Measurements from ENCODE around the gene PRKCE. TPM values are rescaled to one million over a fixed set of nuclear protein-coding genes. Genes with fewer than 3 reads are reported as not detected.

Gene PRKCE
- total RNA-seq, 4 donors from 2014 or later = 20.0 to 29.7 (median 25.2) TPM

GRCh38 chr2:45726188-45726587, 74.7 kb downstream of the PRKCE start:
- Histone ChIP-seq H3K4me3 (no peak overlapping the region), H3K4me1 (peaks cover 0 to 14% (median 6%) of the 10 kb centered on the region in 4 donors), H3K36me3 (no peaks in the 10 kb centered on the region), H3K27ac (peak overlapping the region in 1 of 4 donors; percentile 50), H3K27me3 (no peaks in the 10 kb centered on the region), H3K9me3 (no peaks in the 10 kb centered on the region)
- DNase-seq = no peak
- TF ChIP-seq CTCF (IDR thresholded peaks at IDR 0.05) = no peak
- no peak for TF ChIP-seq POLR2A (IDR thresholded peaks at IDR 0.05)

GRCh38 chr2:45728458-45728942, 77.0 kb downstream of the PRKCE start:
- H3K4me3 ChIP-seq = no peak overlapping the region
- TF ChIP-seq POLR2A (IDR thresholded peaks at IDR 0.05) (no peak), CTCF (IDR thresholded peaks at IDR 0.05) (no peak)
- H3K9me3 ChIP-seq = no peaks in the 10 kb centered on the region
- no peaks in the 10 kb centered on the region for H3K27me3 ChIP-seq
- H3K36me3 ChIP-seq = no peaks in the 10 kb centered on the region
- DNase-seq = peak in 2 of 3 donors; percentile 65 to 66
- peak overlapping the region in 2 of 4 donors; percentile 77 to 78 for H3K27ac ChIP-seq
- peaks cover 0 to 14% (median 4%) of the 10 kb centered on the region in 4 donors for H3K4me1 ChIP-seq

- H3K27ac ChIP-seq = peak overlapping the region in 2 of 4 donors; percentile 77 to 78
- no peaks in the 10 kb centered on the region for H3K36me3 ChIP-seq
- TF ChIP-seq POLR2A (IDR thresholded peaks at IDR 0.05) (no peak), CTCF (IDR thresholded peaks at IDR 0.05) (peak in 5 of 6 experiments; percentile 27 to 48 (median 34))
- H3K4me1 ChIP-seq = peaks cover 0 to 9% (median 0%) of the 10 kb centered on the region in 4 donors
- peak in 2 of 3 donors; percentile 61 to 73 for DNase-seq
- H3K4me3 ChIP-seq = no peak overlapping the region
- H3K9me3 ChIP-seq = no peaks in the 10 kb centered on the region
- H3K27me3 ChIP-seq = no peaks in the 10 kb centered on the region
Measured at GRCh38 chr2:45729753-45730512, 78.5 kb downstream of the PRKCE start.

- H3K27me3 ChIP-seq = no peaks in the 10 kb centered on the region
- H3K36me3 ChIP-seq = no peaks in the 10 kb centered on the region
- H3K9me3 ChIP-seq = no peaks in the 10 kb centered on the region
- TF ChIP-seq CTCF (IDR thresholded peaks at IDR 0.05) (no peak), POLR2A (IDR thresholded peaks at IDR 0.05) (no peak)
- no peak overlapping the region for H3K4me3 ChIP-seq
- DNase-seq = no peak
- H3K4me1 ChIP-seq = peaks cover 0 to 9% (median 0%) of the 10 kb centered on the region in 4 donors
- no peak overlapping the region for H3K27ac ChIP-seq
Measured at GRCh38 chr2:45731141-45731540, 79.7 kb downstream of the PRKCE start.

- TF ChIP-seq POLR2A (IDR thresholded peaks at IDR 0.05) (no peak), CTCF (IDR thresholded peaks at IDR 0.05) (no peak)
- no peaks in the 10 kb centered on the region for H3K36me3 ChIP-seq
- H3K9me3 ChIP-seq = no peaks in the 10 kb centered on the region
- no peak overlapping the region for H3K4me3 ChIP-seq
- no peaks in the 10 kb centered on the region for H3K27me3 ChIP-seq
- H3K27ac ChIP-seq = no peak overlapping the region
- H3K4me1 ChIP-seq = peaks cover 0 to 9% (median 0%) of the 10 kb centered on the region in 4 donors
- no peak for DNase-seq
Measured at GRCh38 chr2:45732436-45732835, 81.0 kb downstream of the PRKCE start.
